H1 (cell line): ENCODE results near the gene FAM219A. TPM values are rescaled to one million over a fixed set of nuclear protein-coding genes. Genes with fewer than 3 reads are reported as not detected.
"Not testable (repeated sequence)": the region's sequence is repeated elsewhere in the genome, so short reads cannot be mapped to it uniquely, and the experiment has no call there.

ENCODE experiments used
- CTCF ChIA-PET: fragments of 300-600 bp; sonication (Branson Sonifier 250); formaldehyde crosslinking; loops from one replicate; lab custom pipeline; 2021; ENCODE audit not compliant: partially characterized antibody; lab: Charles Lee
- POLR2A ChIA-PET: fragments of 300-600 bp; sonication (Branson Sonifier 250); formaldehyde crosslinking; loops from one replicate; lab custom pipeline; 2021; ENCODE audit warnings: inconsistent platforms; ENCODE audit not compliant: partially characterized antibody; lab: Charles Lee
- DNase-seq, 2 experiments: peaks; one replicate each; pipeline versions ENCODE4 v3.0.0 to v3.0.0-alpha.2; 2010 to 2022; ENCODE audit warnings: low spot score in 2 of 2, low read depth in 1 of 2, mixed read lengths in 1 of 2
- FAIRE-seq: peaks from 2 replicates; lab custom pipeline; 2011; peaks lifted over from hg19 to GRCh38; lab: Jason Lieb, UNC
- H2AFZ ChIP-seq: 2 replicates; pipeline ENCODE4 v1.8.1; 2012; ENCODE audit warnings: low read length, inconsistent platforms
- H2AK5ac ChIP-seq: 2 replicates; pipeline ENCODE4 v1.6.1; 2013; ENCODE audit warnings: low read depth, low read length
- H2BK120ac ChIP-seq: replicated peaks from 2 replicates; pipeline ENCODE3; 2013; ENCODE audit warnings: low read depth, low read length, inconsistent platforms
- H2BK12ac ChIP-seq: 2 replicates; pipeline ENCODE4 v1.6.1; 2013; ENCODE audit warnings: low read depth, low read length
- H2BK15ac ChIP-seq: 2 replicates; pipeline ENCODE4 v1.6.1; 2013; ENCODE audit warnings: low read length
- H2BK20ac ChIP-seq: 2 replicates; pipeline ENCODE4 v1.6.1; 2013; ENCODE audit warnings: low read length
- H2BK5ac ChIP-seq: 2 replicates; pipeline ENCODE4 v1.6.1; 2013; ENCODE audit warnings: low read depth, low read length
- H3K14ac ChIP-seq: 2 replicates; pipeline ENCODE4 v1.6.1; 2013; ENCODE audit warnings: inconsistent platforms; ENCODE audit not compliant: insufficient read length
- H3K18ac ChIP-seq: 2 replicates; pipeline ENCODE4 v1.6.1; 2013; ENCODE audit warnings: low read length; ENCODE audit errors: extremely low read depth
- H3K23ac ChIP-seq: 2 replicates; pipeline ENCODE4 v1.6.1; 2013; ENCODE audit warnings: inconsistent platforms; ENCODE audit not compliant: insufficient read length
- H3K23me2 ChIP-seq: 2 replicates; pipeline ENCODE4 v1.6.1; 2013; ENCODE audit warnings: low read depth, low read length
- H3K27ac ChIP-seq: 2 replicates; pipeline ENCODE4 v1.6.1; 2011; ENCODE audit warnings: low read depth, low read length, inconsistent platforms
- H3K27me3 ChIP-seq, 4 experiments: replicated peaks in 1 of 4; 1 replicate in 1 of 4; 2 replicates in 3 of 4; pipeline versions ENCODE4 v1.6.1 to v1.8.1; 2011 to 2013; ENCODE audit warnings: low read length in 3 of 4, mild to moderate bottlenecking in 3 of 4, inconsistent platforms in 2 of 4, mixed read lengths in 2 of 4, moderate library complexity in 1 of 4; ENCODE audit not compliant: control insufficient read depth in 3 of 4, insufficient read depth in 3 of 4; ENCODE audit errors: extremely low read depth in 1 of 4
- H3K36me3 ChIP-seq, 4 experiments: 2 replicates each; pipeline versions ENCODE4 v1.6.1 to v1.8.1; 2011 to 2013; ENCODE audit warnings: mild to moderate bottlenecking in 4 of 4, low read length in 3 of 4, moderate library complexity in 2 of 4, control low read depth in 1 of 4, inconsistent platforms in 1 of 4; ENCODE audit not compliant: insufficient read depth in 4 of 4, control insufficient read depth in 2 of 4
- H3K4ac ChIP-seq: replicated peaks from 2 replicates; pipeline ENCODE3; 2013; ENCODE audit warnings: low read length, low read depth, mixed read lengths, inconsistent platforms; ENCODE audit not compliant: insufficient read length
- H3K4me1 ChIP-seq, 4 experiments: replicated peaks in 1 of 4; 1 replicate in 1 of 4; 2 replicates in 3 of 4; pipeline versions ENCODE4 v1.6.1 to v1.8.1; 2011 to 2013; ENCODE audit warnings: low read length in 3 of 4, inconsistent platforms in 2 of 4, mixed read lengths in 1 of 4; ENCODE audit not compliant: insufficient read depth in 4 of 4, control insufficient read depth in 3 of 4
- H3K4me2 ChIP-seq, 2 experiments: 2 replicates each; pipeline versions ENCODE4 v1.6.1 to v1.8.1; 2011 to 2013; ENCODE audit warnings: low read depth in 2 of 2, low read length in 2 of 2, control low read depth in 1 of 2, inconsistent platforms in 1 of 2, mild to moderate bottlenecking in 1 of 2; ENCODE audit not compliant: insufficient read depth in 1 of 2
- H3K4me3 ChIP-seq, 4 experiments: fragments of 200-600, 300-600 bp in 1 of 4; sonication (generic), shearing (Covaris generic), sonication (Bioruptor Twin) in 1 of 4; 2 replicates each; pipeline versions ENCODE4 v1.5.1 to v1.8.1; 2011 to 2016; ENCODE audit warnings: low read length in 4 of 4, low read depth in 3 of 4, control low read depth in 2 of 4, inconsistent platforms in 2 of 4, mild to moderate bottlenecking in 2 of 4, mixed read lengths in 1 of 4, moderate library complexity in 1 of 4; ENCODE audit not compliant: insufficient read depth in 2 of 4; ENCODE audit errors: extremely low read depth in 1 of 4
- H3K56ac ChIP-seq: replicated peaks from 2 replicates; pipeline ENCODE3; 2013; ENCODE audit warnings: low read depth, mild to moderate bottlenecking, mixed read lengths, low read length, inconsistent platforms; ENCODE audit not compliant: insufficient read length
- H3K79me1 ChIP-seq: 2 replicates; pipeline ENCODE4 v1.6.1; 2013; ENCODE audit warnings: low read depth, low read length, control low read depth
- H3K79me2 ChIP-seq, 2 experiments: 2 replicates each; pipeline versions ENCODE4 v1.6.1 to v1.8.1; 2012 to 2013; ENCODE audit warnings: low read length in 2 of 2, mild to moderate bottlenecking in 2 of 2, inconsistent platforms in 1 of 2; ENCODE audit not compliant: insufficient read depth in 2 of 2, control insufficient read depth in 1 of 2
- H3K9ac ChIP-seq, 4 experiments: replicated peaks in 1 of 4; 1 replicate in 1 of 4; 2 replicates in 3 of 4; pipeline versions ENCODE4 v1.6.1 to v1.8.1; 2011 to 2013; ENCODE audit warnings: low read depth in 3 of 4, low read length in 3 of 4, control low read depth in 2 of 4, mild to moderate bottlenecking in 2 of 4, moderate library complexity in 2 of 4, inconsistent platforms in 1 of 4; ENCODE audit errors: extremely low read depth in 1 of 4
- H3K9me3 ChIP-seq, 2 experiments: 2 replicates each; pipeline versions ENCODE4 v1.6.1 to v1.8.1; 2012 to 2013; ENCODE audit warnings: mild to moderate bottlenecking in 2 of 2, moderate library complexity in 2 of 2, control low read depth in 1 of 2, inconsistent platforms in 1 of 2, low read depth in 1 of 2, low read length in 1 of 2, mixed read lengths in 1 of 2; ENCODE audit not compliant: insufficient read depth in 2 of 2
- H4K20me1 ChIP-seq, 2 experiments: replicated peaks in 1 of 2; 2 replicates each; pipeline versions ENCODE3 to v1.8.1; 2011 to 2013; ENCODE audit warnings: inconsistent platforms in 2 of 2, low read length in 2 of 2, mild to moderate bottlenecking in 1 of 2; ENCODE audit not compliant: insufficient read depth in 2 of 2, control insufficient read depth in 1 of 2
- H4K5ac ChIP-seq: 2 replicates; pipeline ENCODE4 v1.6.1; 2013; ENCODE audit warnings: low read length, low read depth, mixed read lengths, inconsistent platforms; ENCODE audit not compliant: insufficient read length
- H4K8ac ChIP-seq: 2 replicates; pipeline ENCODE4 v1.8.0; 2013; ENCODE audit warnings: mild to moderate bottlenecking, moderate library complexity, low read length, inconsistent platforms; ENCODE audit not compliant: insufficient read depth; ENCODE audit errors: extremely low read depth
- H4K91ac ChIP-seq: replicated peaks from 2 replicates; pipeline ENCODE3; 2013; ENCODE audit warnings: low read length, mixed read lengths, inconsistent platforms; ENCODE audit not compliant: insufficient read length
- WGBS, 2 experiments: shearing (Covaris generic) in 1 of 2; methylation state at CpG; one replicate each; pipeline versions ENCODE4 v1.1.6 to v1.1.7; 2013 to 2015; ENCODE audit warnings: low lambda C conversion rate in 2 of 2, mixed read lengths in 2 of 2, inconsistent platforms in 1 of 2, low coverage in 1 of 2, missing lambda C conversion rate in 1 of 2; ENCODE audit not compliant: insufficient replicate concordance in 2 of 2, insufficient coverage in 1 of 2, insufficient read length in 1 of 2; ENCODE audit errors: extremely low coverage in 1 of 2, missing lambda C conversion rate in 1 of 2; 5-methylcytosine and 5-hydroxymethylcytosine counted together
- polyA plus RNA-seq, 7 experiments: library from polyadenylated mRNA; depleted of rRNA in 3 of 7; stranded (reverse) in 5 of 7; unstranded in 2 of 7; fragments of >200 nt in 5 of 7; fragments of 200-250 nt in 2 of 7; gene quantifications; 1 replicate in 5 of 7; 2 replicates in 1 of 7; 4 replicates in 1 of 7; pipeline versions ENCODE4 v1.2.1 to v1.2.3, GENCODE V29; 2011 to 2013; ENCODE audit warnings: missing spikeins in 2 of 7, mixed read lengths in 2 of 7
- total RNA-seq: library from RNA; stranded (reverse); fragmentation: NEBNext Ultra II Directional; extraction: Animal tissue kit (Norgen Biotek cat#: 25700); gene quantifications from 2 replicates; pipeline ENCODE4 v1.2.1, GENCODE V29; 2021

FAM219A gene
- total and polyA plus RNA-seq, 2 of the 8 experiments (the other 6 are each of a cell fraction or from before 2014, with no cell fraction given): 7.7 to 10.4 TPM

DNA sequence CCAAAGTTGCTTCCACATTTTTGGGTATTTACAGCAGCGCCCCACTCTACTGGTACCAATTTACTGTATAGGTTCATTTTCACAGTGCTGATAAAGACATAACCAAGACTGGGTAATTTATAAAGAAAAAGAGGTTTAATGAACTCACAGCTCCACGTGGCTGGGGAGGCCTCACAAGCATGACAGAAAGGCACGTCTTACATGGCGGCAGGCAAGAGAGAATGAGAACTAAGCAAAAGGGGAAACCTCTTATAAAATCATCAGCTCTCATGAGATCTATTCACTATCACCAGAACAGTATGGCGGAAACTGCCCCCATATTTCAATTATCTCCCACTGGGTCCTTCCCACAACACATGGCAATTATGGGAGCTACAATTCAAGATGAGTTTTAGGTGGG is 89.6 kb downstream of the FAM219A start:
- not testable (repeated sequence) for H3K56ac ChIP-seq, H3K27me3 ChIP-seq, H3K9ac ChIP-seq, H2AK5ac ChIP-seq, H3K4me3 ChIP-seq, H3K23me2 ChIP-seq, H4K91ac ChIP-seq, DNase-seq, H3K4ac ChIP-seq, H3K27ac ChIP-seq, H3K79me2 ChIP-seq, H4K20me1 ChIP-seq, H2BK15ac ChIP-seq, H3K4me2 ChIP-seq, H3K36me3 ChIP-seq, H3K18ac ChIP-seq, H3K14ac ChIP-seq, H2AFZ ChIP-seq, H3K23ac ChIP-seq, H4K5ac ChIP-seq, H4K8ac ChIP-seq, H2BK20ac ChIP-seq, FAIRE-seq, H2BK5ac ChIP-seq, H2BK120ac ChIP-seq, H3K4me1 ChIP-seq, H2BK12ac ChIP-seq, H3K9me3 ChIP-seq, H3K79me1 ChIP-seq
- POLR2A ChIA-PET: interaction anchor here (0.7 to 0.9 kb wide), 2 partner anchors 39 to 551 kb away, joined by 3 read pairs; no protein-coding TSS in a partner anchor
- 90% methylated on average over 5 of the region's 5 CpGs; no CpG with 5 or more reads in 1 of the 2 experiments for WGBS, 2 experiments
- CTCF ChIA-PET: interaction anchor here (1.1 to 19.4 kb wide), 3 partner anchors 8 to 36 kb away, joined by 7 to 350 read pairs (median 83); partner anchors contain the start of gene MYORG
